KG1 (cell line): ENCODE data around the gene ONECUT2.
"Not testable (repeated sequence)": the region's sequence is repeated elsewhere in the genome, so short reads cannot be mapped to it uniquely, and the experiment has no call there.

Source experiments
- DNase-seq: peaks from one replicate; lab custom pipeline; 2025; lab: John Stamatoyannopoulos, UW

The ONECUT2 gene

GRCh38 chr18:57446322-57446721, 11.1 kb downstream of the ONECUT2 start:
- no peak for DNase-seq

- DNase-seq, result no peak
Observed at GRCh38 chr18:57447154-57447621, 12.0 kb downstream of the ONECUT2 start.

GRCh38 chr18:57455576-57456129, 20.5 kb downstream of the ONECUT2 start:
- no peak for DNase-seq

- no peak for DNase-seq
Observed at GRCh38 chr18:57461652-57462269, 26.6 kb downstream of the ONECUT2 start.

GRCh38 chr18:57466307-57466706, 31.1 kb downstream of the ONECUT2 start:
- DNase-seq, result no peak

- DNase-seq, result no peak
Observed at GRCh38 chr18:57466745-57467409, 31.7 kb downstream of the ONECUT2 start.

GRCh38 chr18:57469884-57470283, 34.7 kb downstream of the ONECUT2 start:
- DNase-seq, result no peak

- no peak for DNase-seq
Observed at GRCh38 chr18:57475408-57475807, 40.2 kb downstream of the ONECUT2 start.

- DNase-seq, result no peak
Observed at GRCh38 chr18:57475903-57476302, 40.7 kb downstream of the ONECUT2 start.

- DNase-seq, result no peak
Observed at GRCh38 chr18:57480733-57481132, 45.6 kb downstream of the ONECUT2 start.

GRCh38 chr18:57497372-57498294, 62.5 kb downstream of the ONECUT2 start:
- no peak for DNase-seq

- no peak for DNase-seq
Observed at GRCh38 chr18:57498682-57499256, 63.6 kb downstream of the ONECUT2 start.

- no peak for DNase-seq
Observed at GRCh38 chr18:57502624-57503023, 67.5 kb downstream of the ONECUT2 start.

GRCh38 chr18:57505231-57505630, 70.1 kb downstream of the ONECUT2 start:
- DNase-seq, result no peak

- DNase-seq, result peak; percentile 2
Observed at GRCh38 chr18:57516056-57516455, 80.9 kb downstream of the ONECUT2 start.

- no peak for DNase-seq
Observed at GRCh38 chr18:57518533-57518932, 83.4 kb downstream of the ONECUT2 start.

- DNase-seq, result no peak
Observed at GRCh38 chr18:57519668-57520424, 84.7 kb downstream of the ONECUT2 start.

- not testable (repeated sequence) for DNase-seq
Observed at GRCh38 chr18:57522348-57522747, 87.2 kb downstream of the ONECUT2 start.

GRCh38 chr18:57523171-57523956, 88.2 kb downstream of the ONECUT2 start:
- no peak for DNase-seq

GRCh38 chr18:57527556-57528229, 92.5 kb downstream of the ONECUT2 start:
- no peak for DNase-seq
